ENCODE measurements around the gene FBXO47.

DNA sequence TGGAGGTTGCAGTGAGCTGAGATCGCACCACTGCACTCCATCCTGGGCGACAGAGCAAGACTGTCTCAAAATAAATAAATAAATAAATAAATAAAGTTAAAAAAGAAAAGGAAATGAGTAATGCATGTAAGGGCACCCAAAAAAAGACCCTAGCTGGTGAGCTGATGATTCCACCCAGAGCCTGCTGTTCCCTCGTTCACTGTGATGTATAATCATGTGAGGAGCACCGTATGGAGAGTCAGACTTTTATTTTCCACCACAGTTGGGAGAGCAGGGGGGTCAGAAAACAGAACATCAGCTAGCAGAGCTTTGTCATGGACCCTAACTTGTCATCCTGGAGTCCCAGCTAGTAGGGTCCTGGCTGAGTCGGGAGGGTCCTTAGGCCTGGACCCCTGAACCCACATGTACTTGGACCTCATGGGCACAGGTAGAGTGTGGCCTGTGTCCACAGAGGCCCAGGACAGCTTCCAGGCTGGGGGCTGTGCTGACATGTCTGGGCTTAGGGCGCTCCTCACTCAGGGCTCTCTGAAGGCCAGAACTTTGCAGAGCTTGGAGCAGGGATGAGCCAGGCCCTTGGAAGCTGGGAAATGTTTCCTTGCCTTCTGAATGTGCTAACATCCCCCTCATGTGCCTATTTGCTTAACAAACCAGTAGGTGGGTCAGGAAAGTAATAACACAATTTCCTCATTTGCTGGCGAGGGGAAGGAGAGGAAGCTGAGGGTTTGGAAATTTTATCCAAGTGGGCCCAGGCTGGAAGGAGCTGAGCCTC is 60.6 kb downstream of the FBXO47 start:
- TF ChIP-seq POLR2AphosphoS5 (IDR thresholded peaks at IDR 0.05; ENCODE audit: borderline replicate concordance, low read depth, low read length) = no peak
- no peak for TF ChIP-seq EZH2 (IDR thresholded peaks at IDR 0.05)
